Measurements from ENCODE around the gene ELP5. TPM values are rescaled to one million over a fixed set of nuclear protein-coding genes. Genes with fewer than 3 reads are reported as not detected.

The ELP5 gene
- polyA plus RNA-seq, 1 of the 3 experiments (the other 2 are of a cell fraction), result 45.4 TPM

GRCh38 chr17:7296189-7296861 lies 44.3 kb downstream of the ELP5 start (continued):
- TF ChIP-seq POLR2AphosphoS5 (IDR thresholded peaks at IDR 0.05; ENCODE audit: low read depth, low read length), result no peak
- no peak for TF ChIP-seq REST (IDR thresholded peaks at IDR 0.05; ENCODE audit: low read depth, low read length)
- peak; percentile 88 for TF ChIP-seq CTCF (IDR thresholded peaks at IDR 0.05)
- no peak for TF ChIP-seq RFX5 (IDR thresholded peaks at IDR 0.05; ENCODE audit: low read length)

DNA sequence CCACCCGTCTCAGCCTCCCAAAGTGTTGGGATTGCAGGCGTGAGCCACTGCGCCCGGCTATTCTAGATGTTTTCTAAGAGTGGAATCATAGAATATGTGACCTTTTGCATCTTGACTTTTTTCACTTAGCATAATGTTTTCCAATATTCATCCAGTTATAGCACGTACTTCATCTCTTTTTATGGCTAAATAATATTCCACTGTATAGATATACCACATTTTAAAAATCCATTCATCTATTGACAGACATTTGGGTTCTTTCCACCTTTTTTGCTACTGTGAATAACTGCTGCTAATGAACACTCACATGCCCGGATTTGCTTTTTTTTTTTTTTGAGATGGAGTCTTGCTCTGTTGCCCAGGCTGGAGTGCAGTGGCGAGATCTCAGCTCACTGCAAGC lies 52.2 kb downstream of the ELP5 start:
- Histone ChIP-seq H3K27ac (ENCODE audit: low read depth in 2 of 2, low read length in 1 of 2) (no peak overlapping the region), H3K27me3 (ENCODE audit: insufficient read depth) (no peaks in the 10 kb centered on the region), H3K79me2 (ENCODE audit: insufficient read depth) (peaks cover 17% of the 10 kb centered on the region)

More for the DNA sequence above, 52.2 kb downstream of the ELP5 start:
- DNase-seq, result no peak
- H3K4me1 ChIP-seq (ENCODE audit: control insufficient read depth in 1 of 2, insufficient read depth in 2 of 2, low read depth in 1 of 2, low read length in 1 of 2), result peaks cover 1 to 2% of the 10 kb centered on the region in 2 experiments; a peak in 3 of 4 replicates
- no peak overlapping the region for H3K4me3 ChIP-seq (ENCODE audit: low read depth in 2 of 2, low read length in 1 of 2)
- 88% methylated on average over 7 of the region's 7 CpGs for WGBS (ENCODE audit: low lambda C conversion rate)
- H3K4me2 ChIP-seq, result no peak overlapping the region
- TF ChIP-seq, protein P1, sequence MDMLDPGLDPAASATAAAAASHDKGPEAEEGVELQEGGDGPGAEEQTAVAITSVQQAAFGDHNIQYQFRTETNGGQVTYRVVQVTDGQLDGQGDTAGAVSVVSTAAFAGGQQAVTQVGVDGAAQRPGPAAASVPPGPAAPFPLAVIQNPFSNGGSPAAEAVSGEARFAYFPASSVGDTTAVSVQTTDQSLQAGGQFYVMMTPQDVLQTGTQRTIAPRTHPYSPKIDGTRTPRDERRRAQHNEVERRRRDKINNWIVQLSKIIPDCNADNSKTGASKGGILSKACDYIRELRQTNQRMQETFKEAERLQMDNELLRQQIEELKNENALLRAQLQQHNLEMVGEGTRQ (IDR thresholded peaks at IDR 0.05; ENCODE audit: borderline replicate concordance, low read depth, low read length), result no peak
- TF ChIP-seq SMC3 (IDR thresholded peaks at IDR 0.05; ENCODE audit: low read depth, low read length) (no peak), FOSL2 (IDR thresholded peaks at IDR 0.05; ENCODE audit: borderline replicate concordance, low read depth) (no peak), TAF1 (IDR thresholded peaks at IDR 0.05; ENCODE audit: borderline replicate concordance, low read depth, low read length) (no peak), CTCF (IDR thresholded peaks at IDR 0.05) (no peak), YY1 (IDR thresholded peaks at IDR 0.05; ENCODE audit: low read depth) (no peak), POLR2AphosphoS5 (IDR thresholded peaks at IDR 0.05; ENCODE audit: low read depth, low read length) (no peak)
- TF ChIP-seq, protein P2, sequence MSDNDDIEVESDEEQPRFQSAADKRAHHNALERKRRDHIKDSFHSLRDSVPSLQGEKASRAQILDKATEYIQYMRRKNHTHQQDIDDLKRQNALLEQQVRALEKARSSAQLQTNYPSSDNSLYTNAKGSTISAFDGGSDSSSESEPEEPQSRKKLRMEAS (IDR thresholded peaks at IDR 0.05; ENCODE audit: low read depth), result no peak
- peaks cover 17% of the 10 kb centered on the region for H3F3A ChIP-seq (replicated peaks; ENCODE audit: insufficient read depth)
- ChIA-PET CTCF (interaction anchor here (1.1 to 3.6 kb wide), 2 partner anchors 23 to 259 kb away, joined by 3 to 14 read pairs; partner anchors contain the start of gene SLC2A4), POLR2A (no interaction called here)
- peaks cover 9% of the 10 kb centered on the region for H4K20me1 ChIP-seq (ENCODE audit: insufficient read depth)
- no peaks in the 10 kb centered on the region for H3K9me3 ChIP-seq
- no peak overlapping the region for H3K9ac ChIP-seq
- H3K9me2 ChIP-seq, result no peaks in the 10 kb centered on the region
- H3K36me3 ChIP-seq (replicated peaks in 1 of 2; ENCODE audit: control insufficient read depth in 1 of 2, insufficient read depth in 2 of 2, low read length in 1 of 2), result peaks cover 0 to 1% of the 10 kb centered on the region in 2 experiments
- H2AFZ ChIP-seq (ENCODE audit: low read depth), result no peak overlapping the region

Data from SK-N-SH (cell line).